A549 (cell line): ENCODE measurements around the gene KIF26A.

ENCODE experiments used
- BCL3 ChIP-seq: fragments of >200 bp; sonication (Bioruptor Twin); formaldehyde crosslinking; IDR thresholded peaks from 3 replicates; pipeline ENCODE4 v1.6.1; 2016
- EP300 ChIP-seq, 2 experiments: fragments of >200 bp; sonication (Bioruptor Twin); formaldehyde crosslinking; IDR thresholded peaks; 2 replicates in 1 of 2; 3 replicates in 1 of 2; pipeline ENCODE4 v1.6.1; 2016 to 2017
- KDM1A ChIP-seq: fragments of 200-600 bp; sonication (generic); IDR thresholded peaks from 2 replicates; pipeline ENCODE4 v1.6.1; 2016; ENCODE audit warnings: low read depth, mild to moderate bottlenecking
- POLR2A ChIP-seq: IDR thresholded peaks from 2 replicates; pipeline ENCODE4 v1.6.1; 2012; ENCODE audit warnings: mild to moderate bottlenecking, low read length
- RAD21 ChIP-seq, 2 experiments: fragments of >200 bp in 1 of 2; sonication (Bioruptor Twin) in 1 of 2; formaldehyde crosslinking in 1 of 2; IDR thresholded peaks in 1 of 2; conservative IDR thresholded peaks in 1 of 2; 2 replicates in 1 of 2; 3 replicates in 1 of 2; pipeline ENCODE4 v1.6.1; 2012 to 2018; ENCODE audit warnings: inconsistent platforms in 1 of 2
- ZSCAN20 ChIP-seq: fragments of 250-450 bp; sonication (Bioruptor Pico); IDR thresholded peaks from 2 replicates; pipeline ENCODE4 v1.8.0; 2022; ENCODE audit warnings: mild to moderate bottlenecking, moderate library complexity
- TF ChIP-seq, protein P1 (sequence below): fragments of >200 bp; sonication (Bioruptor Twin); formaldehyde crosslinking; IDR thresholded peaks from 3 replicates; pipeline ENCODE4 v1.5.1; 2016
- TF ChIP-seq, protein P2 (sequence below): fragments of 200-600 bp; sonication (generic); IDR thresholded peaks from 2 replicates; pipeline ENCODE4 v1.6.1; 2016; ENCODE audit warnings: antibody characterized with exemption, mild to moderate bottlenecking, moderate library complexity

- TF ChIP-seq, protein P1, sequence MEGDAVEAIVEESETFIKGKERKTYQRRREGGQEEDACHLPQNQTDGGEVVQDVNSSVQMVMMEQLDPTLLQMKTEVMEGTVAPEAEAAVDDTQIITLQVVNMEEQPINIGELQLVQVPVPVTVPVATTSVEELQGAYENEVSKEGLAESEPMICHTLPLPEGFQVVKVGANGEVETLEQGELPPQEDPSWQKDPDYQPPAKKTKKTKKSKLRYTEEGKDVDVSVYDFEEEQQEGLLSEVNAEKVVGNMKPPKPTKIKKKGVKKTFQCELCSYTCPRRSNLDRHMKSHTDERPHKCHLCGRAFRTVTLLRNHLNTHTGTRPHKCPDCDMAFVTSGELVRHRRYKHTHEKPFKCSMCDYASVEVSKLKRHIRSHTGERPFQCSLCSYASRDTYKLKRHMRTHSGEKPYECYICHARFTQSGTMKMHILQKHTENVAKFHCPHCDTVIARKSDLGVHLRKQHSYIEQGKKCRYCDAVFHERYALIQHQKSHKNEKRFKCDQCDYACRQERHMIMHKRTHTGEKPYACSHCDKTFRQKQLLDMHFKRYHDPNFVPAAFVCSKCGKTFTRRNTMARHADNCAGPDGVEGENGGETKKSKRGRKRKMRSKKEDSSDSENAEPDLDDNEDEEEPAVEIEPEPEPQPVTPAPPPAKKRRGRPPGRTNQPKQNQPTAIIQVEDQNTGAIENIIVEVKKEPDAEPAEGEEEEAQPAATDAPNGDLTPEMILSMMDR: no peak
- no peak for TF ChIP-seq EP300 (IDR thresholded peaks at IDR 0.05)
- no peak for TF ChIP-seq RAD21 (conservative IDR thresholded peaks at IDR 0.05 in 1 of 2, IDR thresholded peaks at IDR 0.05 in 1 of 2)
- TF ChIP-seq, protein P2, sequence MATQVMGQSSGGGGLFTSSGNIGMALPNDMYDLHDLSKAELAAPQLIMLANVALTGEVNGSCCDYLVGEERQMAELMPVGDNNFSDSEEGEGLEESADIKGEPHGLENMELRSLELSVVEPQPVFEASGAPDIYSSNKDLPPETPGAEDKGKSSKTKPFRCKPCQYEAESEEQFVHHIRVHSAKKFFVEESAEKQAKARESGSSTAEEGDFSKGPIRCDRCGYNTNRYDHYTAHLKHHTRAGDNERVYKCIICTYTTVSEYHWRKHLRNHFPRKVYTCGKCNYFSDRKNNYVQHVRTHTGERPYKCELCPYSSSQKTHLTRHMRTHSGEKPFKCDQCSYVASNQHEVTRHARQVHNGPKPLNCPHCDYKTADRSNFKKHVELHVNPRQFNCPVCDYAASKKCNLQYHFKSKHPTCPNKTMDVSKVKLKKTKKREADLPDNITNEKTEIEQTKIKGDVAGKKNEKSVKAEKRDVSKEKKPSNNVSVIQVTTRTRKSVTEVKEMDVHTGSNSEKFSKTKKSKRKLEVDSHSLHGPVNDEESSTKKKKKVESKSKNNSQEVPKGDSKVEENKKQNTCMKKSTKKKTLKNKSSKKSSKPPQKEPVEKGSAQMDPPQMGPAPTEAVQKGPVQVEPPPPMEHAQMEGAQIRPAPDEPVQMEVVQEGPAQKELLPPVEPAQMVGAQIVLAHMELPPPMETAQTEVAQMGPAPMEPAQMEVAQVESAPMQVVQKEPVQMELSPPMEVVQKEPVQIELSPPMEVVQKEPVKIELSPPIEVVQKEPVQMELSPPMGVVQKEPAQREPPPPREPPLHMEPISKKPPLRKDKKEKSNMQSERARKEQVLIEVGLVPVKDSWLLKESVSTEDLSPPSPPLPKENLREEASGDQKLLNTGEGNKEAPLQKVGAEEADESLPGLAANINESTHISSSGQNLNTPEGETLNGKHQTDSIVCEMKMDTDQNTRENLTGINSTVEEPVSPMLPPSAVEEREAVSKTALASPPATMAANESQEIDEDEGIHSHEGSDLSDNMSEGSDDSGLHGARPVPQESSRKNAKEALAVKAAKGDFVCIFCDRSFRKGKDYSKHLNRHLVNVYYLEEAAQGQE: no peak
- TF ChIP-seq KDM1A: no peak
- no peak for TF ChIP-seq POLR2A
- no peak for TF ChIP-seq BCL3
- TF ChIP-seq ZSCAN20 (CRISPR knock-in tag): no peak
Measured at GRCh38 chr14:104164041-104164440, 25.7 kb downstream of the KIF26A start.
